Peyer's patch (tissue), 4 donors: Measurements from ENCODE around the gene CWF19L2. TPM values are rescaled to one million over a fixed set of nuclear protein-coding genes. Genes with fewer than 3 reads are reported as not detected.
A peak's percentile ranks its signal among the peaks of the same experiment; 100 is the strongest.
"Not testable (repeated sequence)": the region's sequence is repeated elsewhere in the genome, so short reads cannot be mapped to it uniquely, and the experiment has no call there.

Experiments
- DNase-seq, 3 donors: peaks; one replicate each; pipeline ENCODE4 v3.0.0-alpha.2; 2017 to 2019
- H3K27ac ChIP-seq, 4 donors: fragments of 200-600 bp; sonication (generic); one replicate each; pipeline ENCODE4 v1.5.1; 2016 to 2019
- H3K27me3 ChIP-seq, 2 donors: fragments of 200-600 bp; sonication (generic); one replicate each; pipeline ENCODE4 v1.5.1; 2019
- H3K36me3 ChIP-seq, 3 donors: fragments of 200-600 bp; sonication (generic); one replicate each; pipeline ENCODE4 v1.5.1; 2016 to 2019
- H3K4me1 ChIP-seq, 4 donors: fragments of 200-600 bp; sonication (generic); one replicate each; pipeline ENCODE4 v1.5.1; 2016 to 2019
- H3K4me3 ChIP-seq, 4 donors: fragments of 200-600 bp; sonication (generic); 1 replicate in 3 of 4; 2 replicates in 1 of 4; pipeline ENCODE4 v1.5.1; 2016 to 2019; ENCODE audit warnings: mild to moderate bottlenecking in 1 of 4
- H3K9me3 ChIP-seq, 4 donors: fragments of 200-600 bp; sonication (generic); one replicate each; pipeline ENCODE4 v1.5.1; 2016 to 2019; ENCODE audit warnings: mild to moderate bottlenecking in 1 of 4
- POLR2A ChIP-seq, 2 donors: fragments of 450-650 bp; IDR thresholded peaks; one replicate each; pipeline ENCODE4 v1.5.1; 2017; ENCODE audit warnings: antibody characterized with exemption in 2 of 2, mild to moderate bottlenecking in 2 of 2, moderate library complexity in 2 of 2
- total RNA-seq, 4 donors: library from RNA; depleted of rRNA; stranded (reverse); fragments of >200 nt; gene quantifications; one replicate each; pipeline ENCODE4 v1.1.0, GENCODE V29; 2016
- TF ChIP-seq, protein P1 (sequence below), 6 experiments: fragments of 450-650 bp in 4 of 6; fragments of 200-600 bp in 2 of 6; sonication (generic) in 1 of 6; IDR thresholded peaks; one replicate each; pipeline ENCODE4 v1.5.1; 2017 to 2019; ENCODE audit warnings: antibody characterized with exemption in 6 of 6, mild to moderate bottlenecking in 3 of 6, moderate library complexity in 1 of 6

The CWF19L2 gene
- 10 to 100 TPM; 13.1 to 79.2 (median 17.5) TPM for total RNA-seq

DNA sequence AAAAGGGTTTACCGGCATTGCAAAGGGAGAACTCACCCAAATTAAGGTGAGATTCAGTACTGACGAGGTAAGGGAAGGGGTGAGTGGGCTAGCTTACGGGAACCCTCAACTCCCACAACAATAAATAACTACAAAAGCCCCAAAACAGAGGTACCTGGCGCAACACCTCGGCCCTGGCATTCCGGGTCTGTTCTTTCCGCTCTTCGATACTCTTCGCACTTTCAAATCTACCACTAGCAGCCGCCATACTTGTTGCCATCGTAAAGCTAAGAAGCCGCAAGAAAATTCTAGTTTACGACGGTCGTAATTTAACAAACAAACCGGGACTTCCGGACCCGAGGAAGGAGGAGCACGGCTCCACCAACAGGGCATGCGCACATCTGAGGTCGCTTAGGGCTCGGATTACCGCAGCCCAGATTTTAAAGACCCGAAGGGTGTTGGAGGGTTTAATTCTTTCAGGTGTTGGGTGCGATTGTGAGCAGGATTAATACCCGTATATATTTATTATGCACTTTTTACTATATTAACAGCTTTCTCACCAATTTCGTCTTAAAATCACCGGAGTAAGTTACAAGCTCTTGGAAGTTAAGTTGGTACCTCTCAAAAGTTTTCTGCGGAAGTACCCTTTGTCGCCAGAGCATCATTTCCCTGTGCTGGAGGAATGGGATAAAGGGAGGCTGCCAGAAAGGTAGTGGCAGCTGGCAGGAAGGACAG lies at the start of gene CWF19L2:
Gene CWF19L2 (minus strand): TSS at position 268 of the 714 bp plus-strand sequence. CDS start 9 bp downstream, at position 259.
- H3K36me3 ChIP-seq, result peaks cover 0 to 19% (median 0%) of the 10 kb centered on the region in 3 donors
- peak within 1 kb of the TSS; percentile 50 to 77 (median 68) for H3K4me3 ChIP-seq
- DNase-seq, result peak; percentile 82 to 95 (median 85)
- no peaks in the 10 kb centered on the region for H3K27me3 ChIP-seq
- TF ChIP-seq POLR2A (IDR thresholded peaks at IDR 0.05), result peak; percentile 29 to 48
- TF ChIP-seq, protein P1, sequence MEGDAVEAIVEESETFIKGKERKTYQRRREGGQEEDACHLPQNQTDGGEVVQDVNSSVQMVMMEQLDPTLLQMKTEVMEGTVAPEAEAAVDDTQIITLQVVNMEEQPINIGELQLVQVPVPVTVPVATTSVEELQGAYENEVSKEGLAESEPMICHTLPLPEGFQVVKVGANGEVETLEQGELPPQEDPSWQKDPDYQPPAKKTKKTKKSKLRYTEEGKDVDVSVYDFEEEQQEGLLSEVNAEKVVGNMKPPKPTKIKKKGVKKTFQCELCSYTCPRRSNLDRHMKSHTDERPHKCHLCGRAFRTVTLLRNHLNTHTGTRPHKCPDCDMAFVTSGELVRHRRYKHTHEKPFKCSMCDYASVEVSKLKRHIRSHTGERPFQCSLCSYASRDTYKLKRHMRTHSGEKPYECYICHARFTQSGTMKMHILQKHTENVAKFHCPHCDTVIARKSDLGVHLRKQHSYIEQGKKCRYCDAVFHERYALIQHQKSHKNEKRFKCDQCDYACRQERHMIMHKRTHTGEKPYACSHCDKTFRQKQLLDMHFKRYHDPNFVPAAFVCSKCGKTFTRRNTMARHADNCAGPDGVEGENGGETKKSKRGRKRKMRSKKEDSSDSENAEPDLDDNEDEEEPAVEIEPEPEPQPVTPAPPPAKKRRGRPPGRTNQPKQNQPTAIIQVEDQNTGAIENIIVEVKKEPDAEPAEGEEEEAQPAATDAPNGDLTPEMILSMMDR (IDR thresholded peaks at IDR 0.05), result peak in 1 of 6 experiments; percentile 3
- no peaks in the 10 kb centered on the region for H3K9me3 ChIP-seq
- H3K4me1 ChIP-seq, result peaks cover 0 to 18% (median 2%) of the 10 kb centered on the region in 4 donors
- H3K27ac ChIP-seq, result peak within 1 kb of the TSS; percentile 33 to 73 (median 69)

DNA sequence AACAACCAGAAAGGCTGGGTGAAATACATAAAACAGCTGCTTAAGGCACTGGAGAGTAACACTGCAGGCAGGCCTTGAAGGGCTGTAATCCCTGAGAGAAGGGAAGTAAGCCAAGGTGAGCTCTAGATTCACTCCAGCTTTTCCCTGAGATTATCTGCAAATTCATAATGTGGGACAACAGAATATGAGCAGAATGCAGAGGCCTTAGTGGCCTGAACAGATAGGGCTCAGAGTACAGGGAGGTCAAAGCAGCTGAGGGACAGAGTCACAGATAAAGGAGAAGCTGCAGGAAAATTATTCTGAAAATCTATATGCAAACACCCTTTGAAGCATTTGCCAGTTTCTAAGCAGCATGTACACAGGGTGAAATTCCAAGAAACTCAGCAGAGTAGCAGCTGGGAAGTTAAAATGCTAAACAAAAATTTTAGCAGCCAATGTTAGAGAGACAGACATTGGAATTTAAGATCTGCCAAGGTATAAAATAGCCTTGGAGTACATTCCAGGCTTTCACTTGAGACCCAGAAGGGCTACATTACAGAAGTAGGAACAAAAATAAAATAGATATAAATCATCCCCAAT lies 48.1 kb upstream of the CWF19L2 start:
- H3K36me3 ChIP-seq, result peaks cover 0 to 17% (median 0%) of the 10 kb centered on the region in 3 donors
- DNase-seq, result no peak
- no peaks in the 10 kb centered on the region for H3K4me1 ChIP-seq
- TF ChIP-seq, protein P1 (IDR thresholded peaks at IDR 0.05), result no peak
- TF ChIP-seq POLR2A (IDR thresholded peaks at IDR 0.05), result no peak
- no peaks in the 10 kb centered on the region for H3K27me3 ChIP-seq
- H3K9me3 ChIP-seq, result peaks cover 0 to 5% (median 0%) of the 10 kb centered on the region in 4 donors
- H3K4me3 ChIP-seq, result no peak overlapping the region
- no peak overlapping the region for H3K27ac ChIP-seq

DNA sequence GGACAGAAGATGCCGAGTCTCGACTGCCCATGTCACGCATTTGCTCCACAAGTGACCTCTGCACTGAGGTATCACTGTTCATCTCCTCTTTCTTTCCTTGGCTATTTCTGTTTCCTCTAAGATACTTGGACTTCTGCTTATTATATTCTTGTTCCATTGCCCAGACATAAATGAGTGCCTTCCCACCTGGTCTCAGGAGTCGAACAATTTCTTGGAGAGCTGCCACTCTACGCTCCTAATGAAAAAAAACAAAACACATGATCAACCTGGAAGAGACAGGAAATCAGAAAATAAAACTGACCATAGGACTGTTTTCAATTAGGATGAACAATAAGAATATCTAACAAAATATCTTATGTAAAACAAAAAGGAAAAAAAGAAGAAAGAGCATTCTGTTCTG lies 47.4 kb upstream of the CWF19L2 start:
- H3K36me3 ChIP-seq, result peaks cover 0 to 17% (median 0%) of the 10 kb centered on the region in 3 donors
- DNase-seq, result no peak

DNA sequence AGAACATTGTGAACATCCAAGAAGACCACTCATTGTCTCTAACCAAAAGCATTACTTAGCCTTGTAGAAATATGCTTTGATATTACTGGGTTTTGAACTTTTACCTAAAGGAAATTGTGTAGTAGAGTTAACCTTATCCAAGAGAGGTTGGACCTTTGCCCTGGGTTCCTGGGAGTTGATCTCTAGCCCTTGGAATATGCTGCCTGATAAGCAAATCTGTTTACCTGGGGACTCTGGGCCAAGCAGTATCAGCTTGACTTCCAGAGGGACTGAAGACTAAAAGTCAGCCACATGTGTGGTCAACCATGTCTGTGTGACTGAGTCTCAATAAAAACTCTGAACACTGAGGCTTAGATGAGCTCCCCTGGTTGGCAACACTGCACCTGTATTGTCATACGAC lies 44.1 kb upstream of the CWF19L2 start:
- Histone ChIP-seq H3K36me3 (peaks cover 0 to 17% (median 0%) of the 10 kb centered on the region in 3 donors), H3K9me3 (peaks cover 0 to 5% (median 0%) of the 10 kb centered on the region in 4 donors), H3K4me3 (no peak overlapping the region), H3K4me1 (no peaks in the 10 kb centered on the region), H3K27me3 (no peaks in the 10 kb centered on the region), H3K27ac (no peak overlapping the region)
- peak in 1 of 3 donors; percentile 56 for DNase-seq
- TF ChIP-seq, protein P1 (IDR thresholded peaks at IDR 0.05), result no peak
- TF ChIP-seq POLR2A (IDR thresholded peaks at IDR 0.05), result no peak

More for the DNA sequence above, 47.4 kb upstream of the CWF19L2 start:
- H3K4me3 ChIP-seq, result no peak overlapping the region
- no peaks in the 10 kb centered on the region for H3K27me3 ChIP-seq
- H3K27ac ChIP-seq, result no peak overlapping the region
- no peak for TF ChIP-seq POLR2A (IDR thresholded peaks at IDR 0.05)
- peaks cover 0 to 5% (median 0%) of the 10 kb centered on the region in 4 donors for H3K9me3 ChIP-seq
- H3K4me1 ChIP-seq, result no peaks in the 10 kb centered on the region

DNA sequence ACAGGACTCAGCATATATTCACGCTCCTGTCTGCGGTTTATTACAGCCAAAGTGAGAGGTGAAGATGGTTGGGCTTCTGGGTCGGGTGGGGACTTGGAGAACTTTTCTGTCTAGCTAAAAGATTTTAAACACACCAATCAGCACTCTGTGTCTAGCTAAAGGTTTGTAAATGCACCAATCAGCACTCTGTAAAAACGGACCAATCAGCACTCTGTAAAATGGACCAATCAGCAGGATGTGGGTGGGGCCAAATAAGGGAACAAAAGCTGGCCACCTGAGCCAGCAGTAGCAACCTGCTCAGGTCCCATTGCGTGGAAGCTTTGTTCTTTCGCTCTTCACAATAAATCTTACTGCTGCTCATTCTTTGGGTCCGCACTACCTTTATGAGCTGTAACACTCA lies 39.7 kb upstream of the CWF19L2 start:
- not testable (repeated sequence) for H3K27me3 ChIP-seq, H3K36me3 ChIP-seq, DNase-seq

DNA sequence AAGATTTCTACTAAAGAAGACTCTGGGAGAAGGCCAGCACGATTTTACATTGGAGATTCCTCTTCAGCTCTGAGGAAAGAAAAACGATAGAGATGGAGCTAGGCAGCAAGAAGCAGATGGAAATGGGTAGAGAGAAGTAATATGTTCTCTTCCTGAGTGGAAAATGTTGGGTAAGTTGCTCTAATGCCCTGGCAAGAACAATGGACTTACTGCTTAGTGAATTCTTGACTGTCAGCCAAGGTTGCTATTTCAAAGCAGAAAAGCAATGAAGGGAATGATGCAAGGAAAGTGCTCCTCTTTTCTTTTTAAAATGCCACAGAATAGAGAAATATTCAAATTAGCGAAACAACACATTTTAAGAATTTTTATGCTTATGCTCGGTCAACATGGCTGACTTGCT lies 38.4 kb upstream of the CWF19L2 start:
- no peaks in the 10 kb centered on the region for H3K36me3 ChIP-seq
- no peaks in the 10 kb centered on the region for H3K9me3 ChIP-seq
- H3K4me3 ChIP-seq, result no peak overlapping the region
- DNase-seq, result no peak
- no peak for TF ChIP-seq POLR2A (IDR thresholded peaks at IDR 0.05)
- TF ChIP-seq, protein P1 (IDR thresholded peaks at IDR 0.05), result no peak
- no peak overlapping the region for H3K27ac ChIP-seq
- no peaks in the 10 kb centered on the region for H3K4me1 ChIP-seq
- H3K27me3 ChIP-seq, result no peaks in the 10 kb centered on the region

More for the DNA sequence above, 39.7 kb upstream of the CWF19L2 start:
- H3K27ac ChIP-seq, H3K4me1 ChIP-seq, H3K4me3 ChIP-seq, H3K9me3 ChIP-seq: not testable (repeated sequence)
